Effector CD8-positive, alpha-beta T cell (primary cell): ENCODE results near the gene PADI4.

ENCODE experiments used
- DNase-seq: peaks from one replicate; lab custom pipeline; 2025; lab: John Stamatoyannopoulos, UW

Gene PADI4

GRCh38 chr1:17350083-17350482 lies 42.1 kb downstream of the PADI4 start:
- no peak for DNase-seq

GRCh38 chr1:17350928-17351446 lies 43.0 kb downstream of the PADI4 start:
- DNase-seq = no peak

- no peak for DNase-seq
Observed at GRCh38 chr1:17351598-17352324, 43.8 kb downstream of the PADI4 start.

- DNase-seq = no peak
Observed at GRCh38 chr1:17352419-17352909, 44.5 kb downstream of the PADI4 start.

- peak; percentile 11 for DNase-seq
Observed at GRCh38 chr1:17355898-17356297, 47.9 kb downstream of the PADI4 start.

GRCh38 chr1:17356387-17357026 lies 48.5 kb downstream of the PADI4 start:
- DNase-seq = no peak

GRCh38 chr1:17358557-17358956 lies 50.6 kb downstream of the PADI4 start:
- DNase-seq = no peak

GRCh38 chr1:17359031-17359430 lies 51.0 kb downstream of the PADI4 start:
- no peak for DNase-seq

- DNase-seq = no peak
Observed at GRCh38 chr1:17359808-17360207, 51.8 kb downstream of the PADI4 start.

GRCh38 chr1:17360272-17360956 lies 52.4 kb downstream of the PADI4 start:
- DNase-seq = no peak

- DNase-seq = no peak
Observed at GRCh38 chr1:17361687-17362086, 53.7 kb downstream of the PADI4 start.

GRCh38 chr1:17363351-17363750 lies 55.4 kb downstream of the PADI4 start:
- no peak for DNase-seq

- no peak for DNase-seq
Observed at GRCh38 chr1:17363771-17364170, 55.8 kb downstream of the PADI4 start.

GRCh38 chr1:17365293-17365692 lies 57.3 kb downstream of the PADI4 start:
- DNase-seq = no peak

- DNase-seq = no peak
Observed at GRCh38 chr1:17369466-17369865, 61.5 kb downstream of the PADI4 start.

- DNase-seq = no peak
Observed at GRCh38 chr1:17370618-17371017, 62.6 kb downstream of the PADI4 start.

GRCh38 chr1:17371896-17372295 lies 63.9 kb downstream of the PADI4 start, which contains the start of gene PADI6:
Gene PADI6 (plus strand): TSS chr1:17372196. CDS start chr1:17372246, 50 bp downstream.
- DNase-seq = no peak

GRCh38 chr1:17372955-17373354 lies 65.0 kb downstream of the PADI4 start:
- DNase-seq = no peak

GRCh38 chr1:17375651-17376050 lies 67.7 kb downstream of the PADI4 start:
- DNase-seq = no peak

- DNase-seq = no peak
Observed at GRCh38 chr1:17377325-17377953, 69.4 kb downstream of the PADI4 start.

- DNase-seq = no peak
Observed at GRCh38 chr1:17381161-17381560, 73.2 kb downstream of the PADI4 start.

- DNase-seq = no peak
Observed at GRCh38 chr1:17392199-17392740, 84.3 kb downstream of the PADI4 start.
